Occipital lobe (tissue), 2 donors: Measurements from ENCODE around the gene HMGN1. TPM values are rescaled to one million over a fixed set of nuclear protein-coding genes. Genes with fewer than 3 reads are reported as not detected.
A peak's percentile ranks its signal among the peaks of the same experiment; 100 is the strongest.

Experiments
- DNase-seq: peaks from one replicate; lab custom pipeline; 2025; lab: John Stamatoyannopoulos, UW
- total RNA-seq: library from RNA; depleted of rRNA; stranded (reverse); fragments of >200 nt; gene quantifications from one replicate; pipeline ENCODE4 v1.2.3, GENCODE V29; 2014

Gene HMGN1
- total RNA-seq, 1 donor from 2014 or later = 139 TPM

GRCh38 chr21:39334611-39335010 lies 14.3 kb downstream of the HMGN1 start:
- DNase-seq = no peak

- no peak for DNase-seq
Observed at GRCh38 chr21:39332175-39332574, 16.7 kb downstream of the HMGN1 start.

- DNase-seq = no peak
Observed at GRCh38 chr21:39330001-39330400, 18.9 kb downstream of the HMGN1 start.

GRCh38 chr21:39327727-39328126 lies 21.2 kb downstream of the HMGN1 start:
- DNase-seq = no peak

GRCh38 chr21:39326607-39327307 lies 22.1 kb downstream of the HMGN1 start:
- DNase-seq = no peak

GRCh38 chr21:39325458-39325857 lies 23.4 kb downstream of the HMGN1 start:
- no peak for DNase-seq

GRCh38 chr21:39321424-39321823 lies 27.5 kb downstream of the HMGN1 start:
- DNase-seq = no peak

- DNase-seq = no peak
Observed at GRCh38 chr21:39319814-39320332, 29.0 kb downstream of the HMGN1 start.

GRCh38 chr21:39319251-39319756 lies 29.6 kb downstream of the HMGN1 start:
- no peak for DNase-seq

GRCh38 chr21:39318091-39318959 lies 30.6 kb downstream of the HMGN1 start:
- DNase-seq = no peak

- DNase-seq = no peak
Observed at GRCh38 chr21:39317134-39318090, 31.5 kb downstream of the HMGN1 start.

GRCh38 chr21:39316729-39317128 lies 32.2 kb downstream of the HMGN1 start:
- DNase-seq = no peak

- no peak for DNase-seq
Observed at GRCh38 chr21:39315603-39316445, 33.1 kb downstream of the HMGN1 start.

GRCh38 chr21:39314143-39315027 lies 34.5 kb downstream of the HMGN1 start:
- peak; percentile 52 for DNase-seq

- DNase-seq = peak; percentile 71
Observed at GRCh38 chr21:39313571-39314142, 35.2 kb downstream of the HMGN1 start, which contains the start of gene BRWD1. TSS of gene BRWD1 (minus strand) at chr21:39313632. CDS start at chr21:39313491, 141 bp downstream.

- no peak for DNase-seq
Observed at GRCh38 chr21:39313042-39313570, 35.8 kb downstream of the HMGN1 start.

GRCh38 chr21:39312112-39313041 lies 36.5 kb downstream of the HMGN1 start:
- DNase-seq = peak; percentile 96
